CD4-positive, alpha-beta T cell treated with Interleukin-2 at 100 ng/mL for 4 hours (primary cell): ENCODE measurements around the gene AKAP9.
"Not testable (repeated sequence)": the region's sequence is repeated elsewhere in the genome, so short reads cannot be mapped to it uniquely, and the experiment has no call there.

Source experiments
- DNase-seq: peaks from one replicate; pipeline ENCODE4 v3.0.0-alpha.2; 2020; ENCODE audit warnings: low spot score

The AKAP9 gene

GRCh38 chr7:92013611-92014010 is 72.9 kb downstream of the AKAP9 start:
- DNase-seq, result no peak

- DNase-seq, result no peak
Observed at GRCh38 chr7:92020636-92021035, 80.0 kb downstream of the AKAP9 start.

- DNase-seq, result no peak
Observed at GRCh38 chr7:92025260-92025659, 84.6 kb downstream of the AKAP9 start.

- DNase-seq, result not testable (repeated sequence)
Observed at GRCh38 chr7:92026635-92027034, 86.0 kb downstream of the AKAP9 start.

GRCh38 chr7:92027128-92027527 is 86.5 kb downstream of the AKAP9 start:
- DNase-seq, result not testable (repeated sequence)

GRCh38 chr7:92028226-92028625 is 87.6 kb downstream of the AKAP9 start:
- no peak for DNase-seq

- DNase-seq, result no peak
Observed at GRCh38 chr7:92028686-92029085, 88.0 kb downstream of the AKAP9 start.

GRCh38 chr7:92034116-92034515 is 93.5 kb downstream of the AKAP9 start:
- no peak for DNase-seq

GRCh38 chr7:92035576-92035975 is 94.9 kb downstream of the AKAP9 start:
- DNase-seq, result no peak

- no peak for DNase-seq
Observed at GRCh38 chr7:92039900-92040299, 99.2 kb downstream of the AKAP9 start.

GRCh38 chr7:92042056-92042737 is 101.5 kb downstream of the AKAP9 start:
- DNase-seq, result no peak

- no peak for DNase-seq
Observed at GRCh38 chr7:92043098-92043497, 102.4 kb downstream of the AKAP9 start.

GRCh38 chr7:92043637-92044036 is 103.0 kb downstream of the AKAP9 start:
- no peak for DNase-seq

- DNase-seq, result no peak
Observed at GRCh38 chr7:92044148-92044547, 103.5 kb downstream of the AKAP9 start.

- DNase-seq, result no peak
Observed at GRCh38 chr7:92044940-92045339, 104.3 kb downstream of the AKAP9 start.

- DNase-seq, result no peak
Observed at GRCh38 chr7:92051655-92052054, 111.0 kb downstream of the AKAP9 start.

GRCh38 chr7:92052159-92052558 is 111.5 kb downstream of the AKAP9 start:
- DNase-seq, result no peak

GRCh38 chr7:92052684-92053083 is 112.0 kb downstream of the AKAP9 start:
- DNase-seq, result no peak

GRCh38 chr7:92053312-92053711 is 112.7 kb downstream of the AKAP9 start:
- no peak for DNase-seq

- DNase-seq, result no peak
Observed at GRCh38 chr7:92056286-92056685, 115.6 kb downstream of the AKAP9 start.

GRCh38 chr7:92057375-92057774 is 116.7 kb downstream of the AKAP9 start:
- DNase-seq, result no peak

GRCh38 chr7:92058040-92058439 is 117.4 kb downstream of the AKAP9 start:
- DNase-seq, result peak; percentile 23

- DNase-seq, result no peak
Observed at GRCh38 chr7:92058899-92059298, 118.2 kb downstream of the AKAP9 start.

GRCh38 chr7:92061154-92061553 is 120.5 kb downstream of the AKAP9 start:
- DNase-seq, result no peak
